22Rv1 (cell line): Measurements from ENCODE around the gene TSEN2.

Experiments used
- H3K27ac ChIP-seq: fragments of 450-650 bp; 2 replicates; pipeline ENCODE4 v1.5.1; 2017
- ZFX ChIP-seq: fragments of 450-650 bp; IDR thresholded peaks from 2 replicates; pipeline ENCODE4 v1.6.1; 2017; ENCODE audit warnings: antibody characterized with exemption, borderline replicate concordance
- TF ChIP-seq, protein P1 (sequence below): fragments of 450-650 bp; IDR thresholded peaks from 2 replicates; pipeline ENCODE4 v1.5.1; 2017; ENCODE audit warnings: mild to moderate bottlenecking

The TSEN2 gene

DNA sequence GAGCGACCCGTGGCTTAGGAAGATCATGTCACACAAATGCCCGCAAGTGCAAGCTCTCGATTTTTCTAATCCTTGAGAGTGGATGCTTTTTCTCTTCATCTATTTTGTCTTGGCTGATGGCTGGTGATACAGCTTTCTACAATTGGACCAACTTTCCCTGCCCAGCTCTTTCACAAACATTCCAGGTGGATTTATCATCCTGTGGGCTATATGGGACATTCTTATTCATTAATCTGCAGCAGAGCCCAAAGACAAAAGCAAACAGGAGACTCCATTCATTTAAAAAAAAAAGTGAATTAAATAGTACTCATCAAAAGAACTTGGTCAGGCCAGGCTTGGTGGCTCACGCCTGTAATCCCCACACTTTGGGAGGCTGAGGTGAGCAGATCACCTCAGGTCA, 14.2 kb upstream of the TSEN2 start:
- TF ChIP-seq, protein P1, sequence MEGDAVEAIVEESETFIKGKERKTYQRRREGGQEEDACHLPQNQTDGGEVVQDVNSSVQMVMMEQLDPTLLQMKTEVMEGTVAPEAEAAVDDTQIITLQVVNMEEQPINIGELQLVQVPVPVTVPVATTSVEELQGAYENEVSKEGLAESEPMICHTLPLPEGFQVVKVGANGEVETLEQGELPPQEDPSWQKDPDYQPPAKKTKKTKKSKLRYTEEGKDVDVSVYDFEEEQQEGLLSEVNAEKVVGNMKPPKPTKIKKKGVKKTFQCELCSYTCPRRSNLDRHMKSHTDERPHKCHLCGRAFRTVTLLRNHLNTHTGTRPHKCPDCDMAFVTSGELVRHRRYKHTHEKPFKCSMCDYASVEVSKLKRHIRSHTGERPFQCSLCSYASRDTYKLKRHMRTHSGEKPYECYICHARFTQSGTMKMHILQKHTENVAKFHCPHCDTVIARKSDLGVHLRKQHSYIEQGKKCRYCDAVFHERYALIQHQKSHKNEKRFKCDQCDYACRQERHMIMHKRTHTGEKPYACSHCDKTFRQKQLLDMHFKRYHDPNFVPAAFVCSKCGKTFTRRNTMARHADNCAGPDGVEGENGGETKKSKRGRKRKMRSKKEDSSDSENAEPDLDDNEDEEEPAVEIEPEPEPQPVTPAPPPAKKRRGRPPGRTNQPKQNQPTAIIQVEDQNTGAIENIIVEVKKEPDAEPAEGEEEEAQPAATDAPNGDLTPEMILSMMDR = no peak
- no peak for TF ChIP-seq ZFX
- H3K27ac ChIP-seq = no peak overlapping the region

DNA sequence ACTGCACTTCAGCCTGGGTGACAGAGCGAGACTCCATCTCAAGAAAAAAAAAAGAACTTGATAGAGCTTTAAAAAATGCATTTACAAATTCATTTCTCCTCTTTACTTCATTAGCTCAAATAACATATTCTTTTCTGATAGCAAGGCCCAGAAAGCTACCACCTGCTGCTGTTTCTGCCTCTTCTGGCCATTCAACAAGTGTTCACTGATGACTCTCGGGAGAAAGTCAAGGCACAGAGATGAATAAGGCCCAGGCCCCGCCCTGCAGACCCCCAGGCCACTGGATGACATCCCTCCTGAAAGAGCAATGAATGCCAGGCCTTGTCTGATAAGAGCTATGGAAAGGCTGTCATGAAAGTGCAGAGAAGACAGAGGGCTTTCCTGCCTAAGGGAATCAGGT, 13.6 kb upstream of the TSEN2 start:
- H3K27ac ChIP-seq = no peak overlapping the region
- TF ChIP-seq ZFX = no peak
- TF ChIP-seq, protein P1 = no peak

DNA sequence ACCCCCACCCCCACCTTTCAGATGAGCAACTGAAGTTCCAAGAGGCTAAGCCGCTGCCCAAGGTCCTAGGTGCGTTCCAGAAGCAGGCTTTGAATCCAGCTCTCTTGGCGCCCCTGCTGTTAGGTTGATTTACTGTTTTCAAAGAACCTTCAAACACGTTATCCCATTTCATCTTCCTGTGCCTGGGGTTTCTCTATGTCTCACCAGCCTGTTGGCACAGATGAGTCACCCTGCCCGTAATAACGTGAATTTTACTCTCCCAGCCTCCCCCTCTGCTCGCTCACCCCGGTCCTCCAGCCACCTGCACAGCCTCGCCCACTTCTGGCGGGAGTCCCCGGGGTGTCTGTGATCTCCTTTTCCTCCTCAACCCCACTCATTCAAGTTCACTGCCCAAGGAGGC, 13.0 kb upstream of the TSEN2 start:
- no peak for TF ChIP-seq ZFX
- TF ChIP-seq, protein P1 = no peak
- no peak overlapping the region for H3K27ac ChIP-seq

DNA sequence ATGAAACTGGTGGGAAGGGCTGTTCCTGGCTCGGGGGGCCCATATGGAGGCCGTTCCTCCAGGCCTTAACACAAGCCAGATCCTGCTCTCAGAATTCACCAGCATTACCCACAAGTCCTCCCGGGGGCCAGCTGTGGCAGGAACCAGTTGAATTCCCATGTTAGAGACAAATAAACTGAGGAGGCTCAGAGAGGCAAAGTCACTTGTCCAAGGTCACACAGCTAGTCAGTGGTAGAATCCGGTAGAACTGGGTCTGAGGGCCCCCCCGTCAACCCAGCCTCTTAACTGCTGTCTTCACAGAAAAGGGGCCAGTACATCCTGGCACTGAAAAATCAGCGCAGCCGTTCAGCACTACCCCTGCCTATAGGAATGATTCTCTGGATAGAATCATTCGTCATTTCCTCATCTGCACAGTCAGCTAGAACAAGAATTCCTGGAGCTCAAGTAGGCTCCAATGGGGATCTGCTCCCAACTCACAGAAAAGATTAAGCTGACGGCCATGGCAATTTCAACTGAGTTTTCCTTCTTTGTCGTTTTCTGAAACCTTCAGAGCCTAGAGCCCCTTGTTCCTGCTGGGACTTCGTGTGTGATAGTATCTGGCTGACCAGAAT, 12.2 kb upstream of the TSEN2 start:
- no peak overlapping the region for H3K27ac ChIP-seq
- TF ChIP-seq, protein P1 = no peak
- no peak for TF ChIP-seq ZFX

DNA sequence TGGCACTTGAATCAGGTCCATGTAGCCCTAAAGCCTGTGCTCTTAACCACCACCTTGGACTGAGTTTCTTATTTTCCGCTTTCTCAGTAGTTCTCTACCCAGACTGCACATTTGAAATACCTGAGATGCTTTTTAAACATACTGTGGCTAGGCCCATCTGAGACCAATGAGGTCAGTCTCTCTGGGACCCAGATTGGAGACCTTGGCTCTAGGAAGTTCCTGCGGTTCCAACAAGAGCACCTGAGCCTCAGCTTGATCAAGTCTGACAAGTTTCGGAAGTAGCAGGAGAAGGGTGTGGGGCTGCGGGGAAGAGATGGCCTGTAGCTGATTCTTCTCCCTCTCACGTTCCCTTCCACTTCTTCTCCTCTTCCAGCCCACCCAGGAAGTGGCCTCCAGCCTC, 11.5 kb upstream of the TSEN2 start:
- no peak overlapping the region for H3K27ac ChIP-seq
- no peak for TF ChIP-seq ZFX
- TF ChIP-seq, protein P1 = no peak

DNA sequence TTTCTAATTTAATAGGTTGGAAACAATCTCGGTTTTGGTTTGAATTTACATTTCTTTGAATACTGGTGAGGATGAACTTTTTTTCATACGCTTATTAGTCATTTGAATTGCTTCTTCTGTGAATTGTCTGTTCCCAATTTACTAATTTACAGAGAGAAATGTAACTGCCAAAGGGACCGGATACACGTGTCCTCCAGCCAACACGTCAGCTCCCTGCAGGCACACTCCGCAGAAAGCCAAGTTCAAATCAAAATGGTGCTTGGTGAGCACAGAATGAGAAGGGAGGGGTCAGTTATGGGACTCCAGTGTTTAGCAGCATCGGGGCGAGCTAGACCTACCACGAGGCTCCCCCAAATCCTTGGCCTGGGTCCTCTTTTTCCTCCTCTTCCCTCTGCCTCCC, 10.8 kb upstream of the TSEN2 start:
- TF ChIP-seq ZFX = no peak
- TF ChIP-seq, protein P1 = no peak

GRCh38 chr3:12476238-12476897, 7.9 kb upstream of the TSEN2 start:
- no peak overlapping the region for H3K27ac ChIP-seq
- TF ChIP-seq ZFX = no peak

More for the DNA sequence above, 10.8 kb upstream of the TSEN2 start:
- H3K27ac ChIP-seq = no peak overlapping the region

GRCh38 chr3:12477256-12477655, 7.0 kb upstream of the TSEN2 start:
- no peak overlapping the region for H3K27ac ChIP-seq
- TF ChIP-seq, protein P1 = no peak
- no peak for TF ChIP-seq ZFX
